Activated naive CD4-positive, alpha-beta T cell (primary cell): ENCODE measurements around the gene ARG2.

Source experiments
- DNase-seq, 4 experiments: peaks; one replicate each; lab custom pipeline; 2025; lab: John Stamatoyannopoulos, UW

The ARG2 gene

DNA sequence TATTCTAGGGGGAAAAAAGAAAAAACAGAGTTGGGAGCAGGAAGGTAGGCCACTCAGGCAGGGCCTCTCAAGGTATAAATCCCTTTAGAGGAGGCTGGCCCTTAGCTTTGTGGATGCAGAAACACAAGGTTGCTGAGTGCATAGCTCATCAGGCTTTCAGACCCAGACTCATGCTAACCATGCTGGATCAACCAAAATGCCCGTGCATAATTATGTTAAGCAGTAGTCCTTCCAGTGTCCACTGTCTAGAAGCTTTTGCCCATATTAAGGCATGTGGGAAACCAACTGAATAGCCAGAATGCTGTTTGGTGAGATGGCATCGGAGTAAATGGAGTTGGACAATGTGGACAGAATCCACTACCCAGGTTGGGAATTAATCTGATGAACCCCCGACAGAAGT is 18.9 kb downstream of the ARG2 start:
- no peak for DNase-seq

DNA sequence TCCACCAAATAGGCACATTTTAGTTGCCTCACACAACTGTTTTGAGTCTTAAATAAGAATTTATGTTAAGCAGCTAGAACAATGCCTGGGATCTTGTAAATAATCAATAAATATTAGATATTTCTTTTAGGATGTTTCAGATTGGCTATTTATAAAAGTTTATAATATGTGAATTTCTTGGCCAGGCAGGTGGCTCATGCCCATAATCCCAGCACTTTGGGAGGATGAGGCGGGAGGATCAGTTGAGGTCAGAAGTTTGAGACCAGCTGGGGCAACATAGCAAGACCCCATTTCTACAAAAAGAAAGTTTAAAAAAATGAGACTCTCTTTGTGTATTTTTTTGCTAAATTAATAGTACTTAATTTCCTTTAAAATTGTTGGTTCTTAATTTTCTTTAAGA is 21.8 kb downstream of the ARG2 start:
- no peak for DNase-seq

DNA sequence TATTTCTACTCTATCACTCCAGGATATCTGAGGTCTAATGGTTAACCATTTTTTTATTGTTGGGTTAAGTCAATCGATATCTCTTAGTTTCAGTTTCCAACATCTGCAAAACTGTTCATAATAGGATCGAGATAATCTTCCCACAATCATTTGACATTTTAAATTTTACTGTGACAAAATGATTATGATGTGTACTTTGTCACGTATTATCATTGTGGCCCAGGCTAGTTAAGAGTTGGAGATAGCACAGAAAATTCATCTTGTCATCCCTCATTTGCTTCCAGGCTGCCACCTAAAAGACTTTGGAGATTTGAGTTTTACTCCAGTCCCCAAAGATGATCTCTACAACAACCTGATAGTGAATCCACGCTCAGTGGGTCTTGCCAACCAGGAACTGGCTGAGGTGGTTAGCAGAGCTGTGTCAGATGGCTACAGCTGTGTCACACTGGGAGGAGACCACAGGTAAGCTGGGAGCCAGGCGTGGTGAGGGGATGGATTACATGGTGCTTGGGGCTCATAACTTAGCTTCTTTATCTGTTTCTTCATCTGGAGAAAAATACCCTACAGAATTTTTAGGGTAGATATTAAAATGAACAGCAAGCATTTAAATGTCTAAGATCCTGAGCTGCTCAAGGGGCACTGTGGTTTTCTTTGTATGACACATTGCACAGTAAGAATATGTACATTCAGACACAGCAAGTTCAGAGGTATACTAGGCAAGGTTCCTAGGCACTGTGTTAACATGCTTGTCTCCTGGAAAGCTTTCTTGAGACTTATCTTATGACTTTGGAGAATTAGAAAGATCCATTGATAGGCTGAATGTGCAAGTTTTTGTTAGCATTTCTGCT is 22.4 kb downstream of the ARG2 start:
- no peak for DNase-seq

DNA sequence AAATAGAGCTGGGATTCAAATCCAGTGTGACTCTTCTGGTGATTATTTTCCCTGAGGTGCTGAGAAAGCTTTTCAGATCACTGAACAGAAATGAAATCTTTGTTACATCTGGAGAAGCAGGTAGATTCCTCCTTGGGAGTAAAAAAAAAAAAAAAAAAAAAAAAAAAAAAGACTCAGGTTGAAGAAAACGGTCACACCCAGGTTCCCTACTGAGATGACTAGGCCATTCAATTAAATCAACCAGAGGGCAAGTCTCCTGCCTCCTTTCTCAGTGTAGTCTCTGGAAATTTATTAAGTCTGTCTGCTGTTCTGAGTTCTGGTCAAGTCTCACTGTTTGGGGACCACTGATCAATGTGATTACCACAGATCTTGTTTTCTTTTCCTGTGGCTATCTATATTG is 24.0 kb downstream of the ARG2 start:
- DNase-seq = no peak

DNA sequence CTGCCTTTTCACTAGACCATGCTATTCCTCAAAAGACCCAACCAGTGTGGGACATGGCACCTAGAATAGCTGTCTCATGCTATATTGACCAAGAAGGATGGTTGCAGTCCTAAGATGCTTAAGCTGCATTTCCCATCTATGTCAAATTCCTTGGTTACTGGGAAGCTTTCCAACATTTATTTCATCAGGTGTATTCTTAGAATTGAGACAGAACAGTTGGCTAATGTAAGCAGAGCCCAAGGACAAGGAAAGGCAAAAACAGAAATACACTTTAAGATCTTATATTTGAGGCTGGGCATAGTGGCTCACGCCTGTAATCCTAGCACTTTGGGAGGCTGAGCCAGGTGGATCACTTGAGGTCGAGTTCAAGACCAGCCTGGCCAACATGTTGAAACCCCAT is 24.7 kb downstream of the ARG2 start:
- DNase-seq = no peak

DNA sequence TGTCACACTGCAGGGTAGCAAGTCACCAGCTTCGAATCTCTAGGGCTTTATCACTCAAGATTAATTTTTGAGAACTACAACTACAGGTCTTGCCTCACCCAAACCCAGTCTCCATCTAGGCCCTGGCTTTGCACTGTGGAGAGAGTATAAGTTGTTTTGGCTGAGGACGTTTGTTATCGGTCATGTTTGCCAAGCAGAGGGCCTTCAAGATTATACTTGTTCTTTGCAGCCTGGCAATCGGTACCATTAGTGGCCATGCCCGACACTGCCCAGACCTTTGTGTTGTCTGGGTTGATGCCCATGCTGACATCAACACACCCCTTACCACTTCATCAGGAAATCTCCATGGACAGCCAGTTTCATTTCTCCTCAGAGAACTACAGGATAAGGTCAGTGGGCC is 25.7 kb downstream of the ARG2 start:
- DNase-seq = no peak

DNA sequence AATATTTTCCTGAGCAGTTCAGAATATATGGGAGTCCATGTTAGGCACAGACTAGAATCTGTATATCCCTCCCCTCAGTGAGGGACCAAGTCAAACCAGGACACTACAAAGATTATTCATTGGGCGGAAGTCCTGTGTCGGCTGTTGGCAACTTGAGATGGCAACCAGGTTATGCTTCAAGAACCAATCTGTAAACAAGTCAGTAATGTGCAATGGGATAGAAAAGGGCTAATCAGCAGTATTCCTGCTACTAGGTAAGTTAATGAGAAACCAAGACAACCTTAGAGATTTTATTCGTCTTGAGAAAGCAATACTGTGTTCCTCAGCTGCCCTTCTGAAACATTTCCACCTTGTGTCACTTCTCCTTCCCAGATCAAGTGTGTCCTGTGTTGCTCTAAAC is 26.4 kb downstream of the ARG2 start:
- DNase-seq = no peak

DNA sequence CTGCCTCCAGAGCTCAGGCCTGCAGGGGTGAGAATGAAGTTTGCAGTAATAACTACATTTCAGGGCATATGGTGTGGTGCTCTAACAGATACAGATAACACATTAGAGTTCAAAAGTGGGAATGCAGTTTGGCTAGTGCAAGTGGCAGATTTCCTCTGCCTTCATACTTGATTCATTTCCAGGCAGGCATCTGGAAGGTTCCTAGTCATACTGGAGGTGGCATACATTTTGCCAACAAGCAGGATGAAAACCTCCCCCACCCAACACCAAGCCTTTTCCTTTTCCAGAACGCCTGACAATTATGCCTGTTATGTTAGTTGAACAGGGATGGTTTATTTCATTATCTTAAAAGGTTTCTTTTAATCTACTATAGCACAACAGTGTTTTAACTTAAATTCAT is 30.4 kb downstream of the ARG2 start:
- DNase-seq = no peak

DNA sequence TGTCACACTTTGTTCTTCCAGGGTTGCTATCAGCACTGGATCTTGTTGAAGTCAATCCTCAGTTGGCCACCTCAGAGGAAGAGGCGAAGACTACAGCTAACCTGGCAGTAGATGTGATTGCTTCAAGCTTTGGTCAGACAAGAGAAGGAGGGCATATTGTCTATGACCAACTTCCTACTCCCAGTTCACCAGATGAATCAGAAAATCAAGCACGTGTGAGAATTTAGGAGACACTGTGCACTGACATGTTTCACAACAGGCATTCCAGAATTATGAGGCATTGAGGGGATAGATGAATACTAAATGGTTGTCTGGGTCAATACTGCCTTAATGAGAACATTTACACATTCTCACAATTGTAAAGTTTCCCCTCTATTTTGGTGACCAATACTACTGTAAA is 31.0 kb downstream of the ARG2 start:
- no peak for DNase-seq

DNA sequence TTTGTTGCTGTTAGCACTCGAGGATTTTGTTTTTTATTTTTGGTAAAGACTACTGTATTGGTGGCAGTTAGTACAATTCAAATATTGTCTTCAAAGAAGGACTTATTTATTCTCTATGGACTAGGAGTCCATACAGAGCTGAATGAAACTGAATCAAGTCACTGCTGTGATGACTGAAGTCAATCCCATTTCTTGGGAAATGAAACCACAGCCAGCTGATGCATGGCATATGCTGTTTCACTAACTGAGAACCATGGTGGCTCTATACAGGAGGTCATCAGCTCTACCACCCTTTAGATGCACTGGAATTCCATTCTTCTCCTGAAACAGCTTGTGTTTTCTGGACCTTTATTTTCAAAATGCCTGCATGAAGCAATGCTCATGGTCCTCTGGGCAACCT is 32.5 kb downstream of the ARG2 start:
- DNase-seq = no peak

DNA sequence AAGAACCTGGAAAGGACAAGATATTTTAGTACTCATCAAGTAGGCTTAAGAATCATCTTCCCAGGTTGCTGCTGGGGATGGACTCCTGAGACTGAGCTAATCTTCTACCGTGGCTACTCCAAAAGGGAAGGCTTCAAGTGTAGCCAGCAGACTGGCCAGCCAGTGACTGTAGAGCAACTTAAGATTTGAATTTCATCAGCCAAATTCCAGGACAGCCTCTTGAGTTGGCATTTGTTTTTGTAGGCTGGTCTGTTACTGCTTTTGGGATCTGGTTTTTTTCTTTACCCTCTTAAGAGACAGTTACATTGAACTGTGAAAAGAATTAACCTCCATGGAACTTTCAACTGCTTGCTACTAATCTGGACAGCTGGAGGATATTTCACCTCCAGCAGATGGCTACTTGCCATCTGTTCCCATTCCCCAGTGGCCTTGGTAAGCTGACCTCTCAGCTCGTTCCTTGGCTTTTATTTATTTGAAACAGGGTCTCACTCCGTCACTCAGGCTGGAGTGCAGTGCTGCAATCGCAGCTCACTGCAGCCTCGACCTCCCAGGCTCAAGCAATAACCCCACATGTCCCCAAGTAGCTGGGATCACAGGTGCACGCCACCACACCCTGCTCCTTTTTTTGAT is 34.0 kb downstream of the ARG2 start:
- DNase-seq = no peak

DNA sequence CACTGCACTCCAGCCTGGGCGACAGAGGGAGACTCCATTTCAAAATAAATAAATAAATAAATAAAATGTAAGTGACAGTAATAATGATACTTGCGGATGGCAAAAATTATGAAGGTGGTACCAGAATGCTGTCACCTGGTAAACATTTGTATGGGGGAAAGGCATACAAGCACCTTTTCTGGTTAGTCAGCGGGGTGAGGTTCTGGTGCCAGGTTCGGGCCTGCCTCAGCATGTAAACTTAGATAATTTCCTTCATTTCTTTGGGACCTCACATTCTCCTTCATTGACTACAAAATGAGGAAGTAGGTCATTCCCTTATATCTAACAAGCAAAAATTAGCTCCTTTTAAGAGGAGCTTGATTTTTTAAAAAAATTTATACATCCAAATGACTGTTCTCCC is 43.9 kb downstream of the ARG2 start:
- no peak for DNase-seq

DNA sequence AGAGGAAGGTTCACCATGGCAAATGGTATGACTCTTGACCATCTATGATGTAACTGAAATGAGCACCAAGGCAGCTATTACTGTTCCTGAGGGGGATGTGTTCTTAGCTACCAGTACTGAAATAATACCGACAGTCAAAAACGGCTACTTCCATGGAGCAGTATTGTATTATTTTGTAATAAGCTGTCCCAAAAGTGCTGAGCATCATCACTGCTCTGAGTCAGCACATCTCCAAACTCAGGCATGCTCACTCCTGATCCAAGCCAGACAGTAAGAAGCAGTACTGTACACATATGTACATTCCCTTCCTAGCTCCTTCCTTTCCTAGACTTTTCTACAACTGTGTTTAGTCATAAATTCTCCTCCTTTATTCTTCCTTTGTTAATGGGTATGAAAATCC is 46.1 kb downstream of the ARG2 start:
- DNase-seq = no peak

DNA sequence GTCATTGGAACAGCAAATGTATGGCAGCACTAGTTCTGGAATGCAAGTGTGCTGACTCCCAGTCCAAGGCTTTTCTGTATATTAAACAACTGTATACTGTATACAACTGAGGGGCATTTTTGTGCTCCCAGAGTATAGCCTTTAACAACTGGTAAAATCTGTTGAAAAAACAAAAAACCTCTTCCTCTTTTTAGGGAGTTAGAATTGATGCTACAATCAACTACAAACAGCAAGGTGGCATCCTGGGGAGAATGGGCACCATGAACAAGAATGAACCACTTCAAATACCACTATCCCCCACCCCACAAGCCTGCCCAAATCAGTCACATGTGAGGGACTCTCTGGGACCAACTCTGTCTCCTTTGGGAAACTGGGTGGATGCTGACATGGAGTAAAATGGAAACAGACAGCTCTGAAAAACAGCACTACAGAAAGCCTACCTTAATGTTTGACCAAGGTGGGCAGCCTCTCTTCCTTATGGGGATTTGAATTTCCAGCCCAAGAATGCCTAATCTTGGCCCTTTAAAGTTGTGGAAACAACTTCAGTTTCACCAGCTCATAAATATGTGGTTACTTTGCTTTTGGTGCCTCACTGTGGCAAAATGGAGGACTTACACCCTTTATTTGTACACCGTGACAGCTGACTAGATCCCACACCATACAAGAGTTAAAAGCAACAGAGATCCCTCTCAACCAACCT is 47.2 kb downstream of the ARG2 start:
- DNase-seq = no peak

DNA sequence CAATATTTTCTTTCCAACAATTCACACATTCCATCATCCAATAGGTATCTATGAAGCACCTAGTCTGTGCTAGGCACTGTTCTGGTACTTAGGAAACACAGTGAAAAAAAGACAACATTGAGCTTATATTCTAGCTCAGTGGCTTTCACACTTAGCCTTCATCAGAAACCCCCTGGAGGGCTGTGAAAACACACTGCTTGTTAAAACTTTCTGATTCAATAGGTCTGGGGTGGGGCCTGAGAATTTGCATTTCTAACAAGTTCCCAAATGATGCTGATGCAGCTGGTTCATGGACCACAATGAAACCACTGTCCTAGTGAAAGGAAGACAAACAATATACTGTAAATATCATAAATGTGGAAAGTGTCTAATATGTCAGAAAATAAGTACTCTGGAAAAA is 48.8 kb downstream of the ARG2 start:
- DNase-seq = no peak

DNA sequence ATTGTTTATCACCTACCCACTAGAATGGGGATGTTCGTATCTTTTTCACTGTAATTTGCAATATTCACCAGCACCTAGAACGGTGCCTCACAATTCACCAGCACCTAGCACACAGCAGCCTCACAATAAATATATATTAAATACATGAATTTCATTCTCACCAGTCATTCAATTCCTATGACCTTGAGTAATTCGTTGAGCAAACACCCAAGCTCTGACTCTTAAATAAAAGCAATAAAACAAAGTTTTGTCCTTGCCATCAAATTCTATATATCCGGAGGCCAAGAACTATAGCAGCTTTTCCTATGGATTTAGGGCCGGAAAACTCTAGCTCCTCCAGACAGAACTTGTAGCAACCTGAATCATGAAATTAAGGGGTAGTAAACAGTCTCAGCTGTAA is 53.7 kb downstream of the ARG2 start:
- DNase-seq = no peak

DNA sequence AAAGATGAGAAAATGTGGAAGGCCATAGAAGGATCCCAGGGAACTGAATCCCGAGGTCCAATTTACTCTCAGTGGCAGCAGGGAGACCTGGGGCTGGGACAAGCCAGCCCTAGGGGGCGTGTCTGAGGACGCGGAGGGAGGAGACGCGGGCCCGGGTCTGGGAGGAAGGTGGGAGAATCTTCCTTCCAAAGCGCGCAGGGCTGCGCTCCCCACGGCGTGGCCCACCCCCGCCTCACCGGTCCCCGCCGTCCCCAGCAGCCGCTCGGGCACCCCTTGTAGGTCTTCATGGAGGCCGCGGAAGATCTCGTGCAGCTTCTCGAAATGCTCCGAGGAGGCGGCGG is 54.4 kb downstream of the ARG2 start:
- peak in 2 of 4 experiments; percentile 30 to 37 for DNase-seq

DNA sequence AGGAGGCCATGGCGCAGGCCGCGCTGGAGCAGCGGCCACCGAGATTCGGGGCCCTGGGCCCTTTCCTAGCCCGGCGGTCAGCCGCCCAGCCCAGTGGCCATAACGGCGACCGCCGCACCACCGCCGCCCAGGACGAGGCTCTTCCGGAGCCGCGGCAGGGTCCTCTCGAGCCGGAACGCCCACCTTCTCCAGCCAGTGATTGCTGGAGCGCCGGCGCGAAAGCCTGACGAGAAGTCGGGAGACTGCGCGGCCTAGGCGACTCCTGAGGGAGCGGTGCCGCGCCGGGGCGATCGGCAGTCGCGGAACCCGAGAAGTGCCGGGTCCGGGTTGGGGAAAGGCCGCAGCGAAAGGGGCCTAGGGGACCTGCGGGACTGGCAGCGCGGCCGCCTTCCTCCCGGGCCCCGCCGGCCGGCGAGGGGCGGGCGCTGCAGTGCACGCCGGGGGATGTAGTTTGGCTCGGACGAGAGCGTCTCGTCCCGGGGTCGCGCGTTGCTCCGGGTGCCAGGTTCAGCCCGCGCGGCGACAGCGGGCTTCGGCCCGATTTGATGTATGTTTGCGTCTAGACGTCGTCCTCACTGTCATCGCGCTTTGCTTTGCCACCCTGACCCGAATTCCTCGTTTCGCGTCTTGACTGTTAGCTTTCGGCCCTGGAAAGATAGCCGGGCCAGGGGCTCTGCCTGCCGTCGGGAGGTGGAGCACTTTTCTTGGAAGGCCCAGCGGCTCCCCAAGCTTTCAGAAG is 54.9 kb downstream of the ARG2 start, which contains the start of gene VTI1B:
VTI1B (minus strand) TSS at position 153 of the 739 bp plus-strand sequence; CDS start at position 10, 143 bp downstream.
- peak; percentile 50 to 82 (median 58) for DNase-seq

DNA sequence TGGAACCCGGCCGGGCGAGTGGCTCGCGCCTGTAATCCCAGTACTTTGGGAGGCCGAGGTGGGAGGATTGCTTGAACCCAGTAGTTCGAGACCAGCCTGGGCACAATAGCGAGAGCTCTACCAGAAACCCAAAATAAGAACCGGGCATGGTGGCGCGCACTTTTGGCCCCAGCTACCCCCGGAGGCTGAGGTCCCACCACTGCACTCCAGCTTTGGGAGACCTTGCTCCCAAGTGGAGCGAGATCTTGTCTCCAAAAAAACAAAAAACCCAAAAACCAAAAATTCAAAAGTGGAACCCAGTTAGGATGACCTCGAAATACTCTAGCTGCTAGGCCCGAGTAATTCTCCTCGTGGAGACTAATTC is 55.5 kb downstream of the ARG2 start:
- DNase-seq = no peak

DNA sequence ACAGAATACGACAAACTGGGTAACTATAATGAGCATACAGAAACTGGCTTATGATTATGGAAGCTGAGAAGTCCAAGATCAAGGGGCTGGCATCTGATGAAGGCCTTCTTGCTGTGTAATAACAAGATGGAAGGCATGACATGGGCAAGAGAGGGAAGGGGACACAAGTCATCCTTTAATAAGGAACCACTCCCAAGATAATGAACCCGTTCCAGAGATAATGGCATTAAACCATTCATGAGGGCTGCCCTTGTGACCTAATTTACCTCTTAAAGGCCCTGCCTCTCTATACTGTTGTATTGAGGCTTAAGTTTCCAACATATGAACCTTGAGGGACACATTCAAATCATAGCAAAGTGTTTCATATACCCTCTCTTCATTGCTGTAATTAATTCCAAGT is 59.3 kb downstream of the ARG2 start:
- DNase-seq = no peak

DNA sequence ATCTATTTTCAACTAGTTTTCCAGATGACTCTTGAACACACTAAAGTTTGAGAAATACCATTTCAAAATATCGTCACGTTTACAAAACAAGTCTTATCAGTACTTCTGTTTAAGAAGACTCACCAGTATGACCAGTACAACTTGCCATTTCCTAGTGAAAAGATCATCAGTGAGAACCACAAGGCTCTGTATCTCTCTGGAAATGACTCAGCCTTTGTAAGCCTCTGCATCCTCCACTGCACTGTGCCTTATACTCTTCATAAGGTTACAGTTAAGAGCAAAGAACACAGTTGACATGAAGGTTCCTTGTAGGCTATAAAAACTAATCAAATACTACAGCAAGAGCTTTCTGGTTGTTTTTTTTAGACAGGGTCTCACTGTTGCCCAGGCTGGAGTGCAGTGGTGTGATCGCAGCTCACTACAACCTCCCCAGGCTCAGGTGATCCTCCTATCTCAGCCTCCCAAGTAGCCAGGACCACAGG is 60.4 kb downstream of the ARG2 start:
- no peak for DNase-seq

DNA sequence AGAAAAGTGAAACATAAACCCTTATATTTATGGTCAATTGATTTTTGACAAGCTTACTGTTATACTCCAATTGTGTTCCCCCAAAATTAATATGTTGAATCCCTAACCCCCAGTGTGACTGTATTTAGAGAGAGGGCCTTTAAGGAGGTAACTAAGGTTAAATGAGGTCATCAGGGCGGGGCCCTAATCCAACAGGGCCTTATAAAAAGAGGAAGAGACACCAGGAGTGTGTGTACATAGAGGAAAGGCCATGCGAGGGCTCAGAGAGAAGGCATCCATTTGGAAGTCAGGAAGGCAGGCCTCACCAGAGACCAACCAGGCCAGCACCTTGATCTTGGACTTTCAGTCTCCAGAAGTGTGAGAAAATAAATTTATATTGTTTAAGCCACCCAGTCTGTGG is 61.2 kb downstream of the ARG2 start:
- no peak for DNase-seq
